Astrocyte (in vitro differentiated cells and primary cell): ENCODE measurements around the gene NPLOC4. TPM values are rescaled to one million over a fixed set of nuclear protein-coding genes. Genes with fewer than 3 reads are reported as not detected.

Experiments used
- DNase-seq: peaks from one replicate; pipeline ENCODE4 v3.0.0-alpha.2; 2010; ENCODE audit warnings: low read depth
- FAIRE-seq: peaks from 2 replicates; lab custom pipeline; 2011; peaks lifted over from hg19 to GRCh38; lab: Jason Lieb, UNC
- H2AFZ ChIP-seq: 2 replicates; pipeline ENCODE4 v1.6.0; 2012; ENCODE audit warnings: low read depth, low read length, inconsistent platforms
- H3K27ac ChIP-seq: 2 replicates; pipeline ENCODE4 v1.5.1; 2011; ENCODE audit warnings: low read depth, low read length, inconsistent platforms
- H3K27me3 ChIP-seq: 2 replicates; pipeline ENCODE4 v1.6.0; 2011; ENCODE audit warnings: low read length, inconsistent platforms; ENCODE audit not compliant: insufficient read depth
- H3K36me3 ChIP-seq: 2 replicates; pipeline ENCODE4 v1.5.1; 2011; ENCODE audit warnings: low read length, inconsistent platforms; ENCODE audit not compliant: insufficient read depth
- H3K4me1 ChIP-seq: 2 replicates; pipeline ENCODE4 v1.5.1; 2011; ENCODE audit warnings: low read length, inconsistent platforms; ENCODE audit not compliant: insufficient read depth
- H3K4me2 ChIP-seq: 2 replicates; pipeline ENCODE4 v1.6.0; 2012; ENCODE audit warnings: low read length, inconsistent platforms
- H3K4me3 ChIP-seq: 2 replicates; pipeline ENCODE4 v1.5.1; 2011; ENCODE audit warnings: low read depth, mild to moderate bottlenecking, low read length, inconsistent platforms; ENCODE audit not compliant: insufficient read depth
- H3K79me2 ChIP-seq: 2 replicates; pipeline ENCODE4 v1.6.0; 2012; ENCODE audit warnings: mild to moderate bottlenecking, low read length, inconsistent platforms; ENCODE audit not compliant: insufficient read depth
- H3K9ac ChIP-seq: 2 replicates; pipeline ENCODE4 v1.6.0; 2012; ENCODE audit warnings: mild to moderate bottlenecking, low read length, inconsistent platforms
- H3K9me3 ChIP-seq: 2 replicates; pipeline ENCODE4 v1.5.1; 2012; ENCODE audit warnings: low read depth, mild to moderate bottlenecking, low read length, inconsistent platforms; ENCODE audit not compliant: insufficient read depth
- H4K20me1 ChIP-seq: 2 replicates; pipeline ENCODE4 v1.6.0; 2012; ENCODE audit warnings: low read length, inconsistent platforms; ENCODE audit not compliant: insufficient read depth
- H3K27ac Mint-ChIP-seq: one replicate; pipeline ENCODE4 v1.8.0; 2021; ENCODE audit warnings: mild to moderate bottlenecking, mixed read lengths; ENCODE audit not compliant: unreplicated experiment
- H3K27me3 Mint-ChIP-seq: one replicate; pipeline ENCODE4 v1.8.0; 2021; ENCODE audit warnings: low read depth, mixed read lengths; ENCODE audit not compliant: unreplicated experiment
- H3K36me3 Mint-ChIP-seq: one replicate; pipeline ENCODE4 v1.8.0; 2021; ENCODE audit warnings: low read depth, mixed read lengths; ENCODE audit not compliant: unreplicated experiment
- H3K4me1 Mint-ChIP-seq: one replicate; pipeline ENCODE4 v1.8.0; 2021; ENCODE audit warnings: low read depth, mixed read lengths; ENCODE audit not compliant: unreplicated experiment
- H3K4me3 Mint-ChIP-seq: one replicate; pipeline ENCODE4 v1.8.0; 2021; ENCODE audit warnings: mild to moderate bottlenecking, moderate library complexity, mixed read lengths; ENCODE audit not compliant: unreplicated experiment
- H3K9me3 Mint-ChIP-seq: one replicate; pipeline ENCODE4 v1.8.0; 2021; ENCODE audit warnings: mild to moderate bottlenecking, mixed read lengths; ENCODE audit not compliant: unreplicated experiment
- EZH2 ChIP-seq: IDR thresholded peaks from 2 replicates; pipeline ENCODE4 v1.6.1; 2012; ENCODE audit warnings: mild to moderate bottlenecking, low read length, inconsistent platforms; ENCODE audit not compliant: insufficient read depth
- total RNA-seq: library from RNA; stranded (reverse); gene quantifications from 2 replicates; pipeline ENCODE4 v1.2.1, GENCODE V29; 2021
- TF ChIP-seq, protein P1 (sequence below): IDR thresholded peaks from 2 replicates; pipeline ENCODE4 v1.5.1; 2011; ENCODE audit warnings: low read depth, mild to moderate bottlenecking, inconsistent platforms, low read length, moderate library complexity; ENCODE audit not compliant: insufficient read depth

The NPLOC4 gene
- total RNA-seq, 1 donor from 2014 or later, result 125 TPM

DNA sequence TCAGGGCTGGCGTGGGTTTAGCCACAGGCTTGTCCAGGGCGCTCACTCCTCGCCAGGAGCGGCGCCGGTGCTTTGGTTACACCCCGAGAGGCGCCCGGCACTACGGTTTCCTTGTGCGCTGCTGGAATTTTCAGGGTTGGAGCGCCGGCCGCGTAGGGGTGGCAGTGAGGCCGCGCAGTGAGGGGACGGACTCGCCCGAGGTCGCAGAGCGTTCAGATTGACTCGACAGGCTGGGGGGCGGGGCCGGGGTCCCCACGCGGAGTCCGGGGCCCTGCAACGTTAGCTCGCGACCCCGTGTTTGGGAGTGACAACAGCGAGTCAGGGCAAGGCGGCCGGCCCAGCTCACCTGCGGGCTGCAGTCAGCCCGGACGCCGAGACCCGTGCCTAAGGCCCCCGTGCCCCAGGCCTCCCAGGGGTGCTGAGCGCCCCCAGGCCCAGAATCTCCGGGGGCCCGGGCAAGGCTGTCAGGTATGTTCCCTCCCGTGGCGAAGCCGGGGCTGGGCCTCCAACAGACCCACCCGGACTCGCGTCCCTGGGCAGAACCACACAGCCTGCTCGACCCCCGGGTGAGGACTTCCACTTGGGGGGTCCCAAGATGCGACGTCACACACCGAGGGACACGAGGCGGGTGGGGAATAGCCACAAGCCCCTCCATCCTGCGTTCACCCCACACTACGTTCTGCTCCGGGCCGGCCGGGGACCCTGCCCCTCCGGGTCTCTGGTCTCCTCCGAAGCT lies 123.0 kb downstream of the NPLOC4 start:
- Histone ChIP-seq H3K4me2 (peak overlapping the region; percentile 90), H3K27ac (peak overlapping the region; percentile 91), H2AFZ (no peak overlapping the region), H3K4me1 (peaks cover 40% of the 10 kb centered on the region), H3K9ac (peak overlapping the region; percentile 85), H3K9me3 (no peaks in the 10 kb centered on the region), H3K79me2 (peaks cover 91% of the 10 kb centered on the region), H3K4me3 (peak overlapping the region; percentile 76), H4K20me1 (peaks cover 63% of the 10 kb centered on the region), H3K36me3 (peaks cover 29% of the 10 kb centered on the region), H3K27me3 (no peaks in the 10 kb centered on the region)
- peaks cover 28% of the 10 kb centered on the region for H3K36me3 Mint-ChIP-seq
- TF ChIP-seq, protein P1, sequence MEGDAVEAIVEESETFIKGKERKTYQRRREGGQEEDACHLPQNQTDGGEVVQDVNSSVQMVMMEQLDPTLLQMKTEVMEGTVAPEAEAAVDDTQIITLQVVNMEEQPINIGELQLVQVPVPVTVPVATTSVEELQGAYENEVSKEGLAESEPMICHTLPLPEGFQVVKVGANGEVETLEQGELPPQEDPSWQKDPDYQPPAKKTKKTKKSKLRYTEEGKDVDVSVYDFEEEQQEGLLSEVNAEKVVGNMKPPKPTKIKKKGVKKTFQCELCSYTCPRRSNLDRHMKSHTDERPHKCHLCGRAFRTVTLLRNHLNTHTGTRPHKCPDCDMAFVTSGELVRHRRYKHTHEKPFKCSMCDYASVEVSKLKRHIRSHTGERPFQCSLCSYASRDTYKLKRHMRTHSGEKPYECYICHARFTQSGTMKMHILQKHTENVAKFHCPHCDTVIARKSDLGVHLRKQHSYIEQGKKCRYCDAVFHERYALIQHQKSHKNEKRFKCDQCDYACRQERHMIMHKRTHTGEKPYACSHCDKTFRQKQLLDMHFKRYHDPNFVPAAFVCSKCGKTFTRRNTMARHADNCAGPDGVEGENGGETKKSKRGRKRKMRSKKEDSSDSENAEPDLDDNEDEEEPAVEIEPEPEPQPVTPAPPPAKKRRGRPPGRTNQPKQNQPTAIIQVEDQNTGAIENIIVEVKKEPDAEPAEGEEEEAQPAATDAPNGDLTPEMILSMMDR, result no peak
- no peak for TF ChIP-seq EZH2
- no peaks in the 10 kb centered on the region for H3K9me3 Mint-ChIP-seq
- FAIRE-seq (no peak), DNase-seq (peak; percentile 64)
- H3K4me1 Mint-ChIP-seq, result peaks cover 12% of the 10 kb centered on the region
- H3K27me3 Mint-ChIP-seq, result no peaks in the 10 kb centered on the region
- peak overlapping the region; percentile 93 for H3K27ac Mint-ChIP-seq
- H3K4me3 Mint-ChIP-seq, result peak overlapping the region; percentile 82

DNA sequence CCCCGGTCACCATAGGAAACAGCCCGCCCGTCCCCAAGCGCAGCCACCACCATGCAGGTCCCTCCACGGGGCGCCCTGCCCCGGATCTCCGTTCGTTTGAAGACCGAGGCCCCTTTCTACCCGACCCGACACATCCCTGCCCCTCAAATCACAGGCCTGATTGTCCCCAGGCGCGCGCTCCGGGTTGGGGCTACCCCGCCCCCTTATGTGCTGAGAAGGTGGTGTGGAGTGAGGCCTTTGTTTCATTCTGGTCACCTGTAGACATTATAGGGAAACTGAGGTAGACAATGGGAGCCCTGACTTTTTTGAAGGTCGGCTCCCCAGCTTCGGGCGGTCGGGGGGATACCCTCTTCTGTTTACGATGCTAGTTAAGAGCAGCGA lies 123.5 kb downstream of the NPLOC4 start:
- Mint-ChIP-seq H3K4me3 (peak overlapping the region; percentile 82), H3K36me3 (peaks cover 32% of the 10 kb centered on the region), H3K9me3 (no peaks in the 10 kb centered on the region), H3K27ac (peak overlapping the region; percentile 93), H3K27me3 (no peaks in the 10 kb centered on the region), H3K4me1 (peaks cover 12% of the 10 kb centered on the region)
- DNase-seq, result no peak
- TF ChIP-seq, protein P1, result no peak
- no peak for TF ChIP-seq EZH2
- peak overlapping the region; percentile 91 for H3K27ac ChIP-seq
- no peak overlapping the region for H2AFZ ChIP-seq
- H3K9me3 ChIP-seq, result no peaks in the 10 kb centered on the region
- H3K4me1 ChIP-seq, result peaks cover 35% of the 10 kb centered on the region
- no peak for FAIRE-seq
- H3K4me2 ChIP-seq, result peak overlapping the region; percentile 90
- H3K4me3 ChIP-seq, result peak overlapping the region; percentile 76
- H3K9ac ChIP-seq, result peak overlapping the region; percentile 85
- peaks cover 92% of the 10 kb centered on the region for H3K79me2 ChIP-seq
- no peaks in the 10 kb centered on the region for H3K27me3 ChIP-seq
- peaks cover 31% of the 10 kb centered on the region for H3K36me3 ChIP-seq
- H4K20me1 ChIP-seq, result peaks cover 64% of the 10 kb centered on the region
